ENCODE measurements around the gene WTIP. TPM values are rescaled to one million over a fixed set of nuclear protein-coding genes. Genes with fewer than 3 reads are reported as not detected.
A peak's percentile ranks its signal among the peaks of the same experiment; 100 is the strongest.

The WTIP gene
- total RNA-seq, 4 donors from 2014 or later = 0.49 to 9.3 (median 2.4) TPM

DNA sequence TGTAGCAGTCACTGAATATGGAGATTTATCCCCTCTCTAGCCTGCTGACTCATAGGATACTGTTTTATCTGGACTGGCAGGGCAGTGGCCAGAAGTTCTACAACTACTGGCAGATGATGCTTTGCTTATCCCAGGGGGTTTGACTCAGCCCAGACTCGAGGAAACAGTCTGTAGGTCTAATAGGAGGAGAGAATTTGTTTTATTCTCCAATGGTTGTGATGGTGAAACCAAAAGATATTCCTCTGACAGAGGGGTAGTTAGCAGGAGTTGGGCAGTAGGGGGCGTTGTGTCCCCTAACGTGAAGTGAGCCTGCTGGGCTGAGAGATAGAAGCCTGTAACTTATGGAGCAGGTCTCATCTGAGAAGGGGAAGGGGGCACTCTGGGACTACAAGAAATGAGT, 74.9 kb downstream of the WTIP start:
- Histone ChIP-seq H3K9me3 (no peaks in the 10 kb centered on the region), H3K36me3 (no peaks in the 10 kb centered on the region), H3K4me3 (no peak overlapping the region), H3K27ac (no peak overlapping the region), H3K27me3 (peaks cover 0 to 39% (median 0%) of the 10 kb centered on the region in 4 donors), H3K4me1 (no peaks in the 10 kb centered on the region)
- TF ChIP-seq, protein P1, sequence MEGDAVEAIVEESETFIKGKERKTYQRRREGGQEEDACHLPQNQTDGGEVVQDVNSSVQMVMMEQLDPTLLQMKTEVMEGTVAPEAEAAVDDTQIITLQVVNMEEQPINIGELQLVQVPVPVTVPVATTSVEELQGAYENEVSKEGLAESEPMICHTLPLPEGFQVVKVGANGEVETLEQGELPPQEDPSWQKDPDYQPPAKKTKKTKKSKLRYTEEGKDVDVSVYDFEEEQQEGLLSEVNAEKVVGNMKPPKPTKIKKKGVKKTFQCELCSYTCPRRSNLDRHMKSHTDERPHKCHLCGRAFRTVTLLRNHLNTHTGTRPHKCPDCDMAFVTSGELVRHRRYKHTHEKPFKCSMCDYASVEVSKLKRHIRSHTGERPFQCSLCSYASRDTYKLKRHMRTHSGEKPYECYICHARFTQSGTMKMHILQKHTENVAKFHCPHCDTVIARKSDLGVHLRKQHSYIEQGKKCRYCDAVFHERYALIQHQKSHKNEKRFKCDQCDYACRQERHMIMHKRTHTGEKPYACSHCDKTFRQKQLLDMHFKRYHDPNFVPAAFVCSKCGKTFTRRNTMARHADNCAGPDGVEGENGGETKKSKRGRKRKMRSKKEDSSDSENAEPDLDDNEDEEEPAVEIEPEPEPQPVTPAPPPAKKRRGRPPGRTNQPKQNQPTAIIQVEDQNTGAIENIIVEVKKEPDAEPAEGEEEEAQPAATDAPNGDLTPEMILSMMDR (IDR thresholded peaks at IDR 0.05) = peak in 4 of 6 experiments; percentile 9 to 37 (median 24)
- TF ChIP-seq POLR2A (IDR thresholded peaks at IDR 0.05) = no peak
- 0% methylated on average over 3 of the region's 3 CpGs for WGBS, 2 donors
- DNase-seq = no peak
- intact Hi-C loops (cut with DNase I) = no loop called here

DNA sequence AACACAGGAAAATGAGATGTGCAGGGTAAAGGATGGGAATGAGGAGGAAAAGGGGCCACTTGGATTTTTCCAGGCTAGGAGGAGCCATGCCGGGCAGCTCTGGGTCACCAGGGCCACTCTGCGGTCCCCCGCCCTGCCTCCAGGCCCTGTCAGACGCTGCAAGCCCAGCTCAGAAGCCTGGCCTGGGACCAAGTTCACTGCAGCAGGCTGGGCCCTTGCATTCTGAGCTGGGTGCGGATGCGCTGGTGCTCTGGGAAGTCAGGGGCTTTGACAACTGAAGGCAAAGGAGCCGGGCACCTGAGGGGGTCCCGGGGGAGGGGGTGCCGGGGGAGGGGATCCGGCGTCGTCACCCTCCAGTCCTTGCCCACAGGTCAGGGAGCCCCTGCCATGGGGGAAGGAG, 77.5 kb downstream of the WTIP start:
- DNase-seq = no peak
- TF ChIP-seq, protein P1 (IDR thresholded peaks at IDR 0.05) = no peak
- TF ChIP-seq POLR2A (IDR thresholded peaks at IDR 0.05) = no peak
- Histone ChIP-seq H3K36me3 (no peaks in the 10 kb centered on the region), H3K27ac (no peak overlapping the region), H3K27me3 (peaks cover 0 to 22% (median 0%) of the 10 kb centered on the region in 4 donors), H3K4me1 (no peaks in the 10 kb centered on the region), H3K9me3 (no peaks in the 10 kb centered on the region), H3K4me3 (no peak overlapping the region)
- 43 to 60% methylated on average over 1 of the region's 12 CpGs for WGBS, 2 donors
- intact Hi-C loops (cut with DNase I) = no loop called here

DNA sequence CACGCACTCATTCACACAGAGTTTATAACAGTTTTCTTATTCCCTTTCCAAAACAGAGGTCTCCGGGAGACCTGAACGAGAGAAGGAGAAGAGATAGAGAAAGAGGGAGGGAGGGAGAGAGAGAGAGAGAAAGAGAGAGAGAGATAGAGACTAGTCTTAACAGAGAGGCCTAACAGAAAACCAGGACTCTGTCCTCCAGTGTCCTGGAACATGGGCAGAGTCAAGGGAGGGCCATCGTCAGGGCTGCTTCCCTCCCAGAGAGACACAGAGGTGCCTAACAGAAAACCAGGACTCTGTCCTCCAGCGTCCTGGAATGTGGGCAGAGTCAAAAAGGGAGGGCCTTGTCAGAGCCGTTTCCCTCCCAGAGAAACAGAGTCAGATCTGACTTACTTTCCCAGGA, 78.7 kb downstream of the WTIP start:
- TF ChIP-seq, protein P1 (IDR thresholded peaks at IDR 0.05) = no peak
- TF ChIP-seq POLR2A (IDR thresholded peaks at IDR 0.05) = no peak
- WGBS, 2 donors = 44 to 53% methylated on average over 5 to 6 of the region's 6 CpGs
- DNase-seq = no peak
- H3K36me3 ChIP-seq = no peaks in the 10 kb centered on the region
- H3K27me3 ChIP-seq = peaks cover 0 to 16% (median 0%) of the 10 kb centered on the region in 4 donors
- intact Hi-C loops (cut with DNase I) = no loop called here
- H3K4me3 ChIP-seq = no peak overlapping the region
- no peaks in the 10 kb centered on the region for H3K9me3 ChIP-seq
- H3K4me1 ChIP-seq = no peaks in the 10 kb centered on the region
- H3K27ac ChIP-seq = no peak overlapping the region

Other genes starting within 250 kb of the WTIP start
- gene GARRE1, start 227.2 kb upstream of the WTIP start, total RNA-seq = 10 to 100 TPM in 1 of 4 donors, 1 to 10 TPM in 3; 8.5 to 13.7 (median 9.2) TPM
- 100 to 1,000 TPM in 3 of 4 donors, 10 to 100 TPM in 1; 99.9 to 336 (median 265) TPM for gene GPI, start 116.6 kb upstream of the WTIP start, total RNA-seq
- 10 to 100 TPM in 1 of 4 donors, 1 to 10 TPM in 3; 7.9 to 15.1 (median 9.1) TPM for gene PDCD2L, start 77.4 kb upstream of the WTIP start, total RNA-seq
- gene UBA2, start 53.4 kb upstream of the WTIP start, total RNA-seq = 100 to 1,000 TPM in 1 of 4 donors, 10 to 100 TPM in 3; 35.5 to 116 (median 82.1) TPM
- gene SCGB2B2, start 195.4 kb downstream of the WTIP start, total RNA-seq = under 1 TPM in 2 of 4 donors, not detected in 2; 0.48 to 0.57 TPM
- gene ZNF302, start 195.9 kb downstream of the WTIP start, total RNA-seq = 10 to 100 TPM in 1 of 4 donors, 1 to 10 TPM in 3; 6.0 to 23.5 (median 6.2) TPM